NT2/D1 (cell line): ENCODE results near the gene TLE1.

Experiments used
- DNase-seq: peaks from one replicate; pipeline ENCODE4 v3.0.0-alpha.2; 2011; ENCODE audit warnings: low read depth, low spot score
- H3K27me3 ChIP-seq: 2 replicates; pipeline ENCODE4 v1.6.0; 2011; ENCODE audit warnings: mild to moderate bottlenecking; ENCODE audit not compliant: insufficient read length, insufficient read depth
- H3K36me3 ChIP-seq: 2 replicates; pipeline ENCODE4 v1.6.1; 2011; ENCODE audit warnings: mild to moderate bottlenecking, low read length, mixed read lengths; ENCODE audit not compliant: insufficient read depth, insufficient read length
- H3K4me1 ChIP-seq: 2 replicates; pipeline ENCODE4 v1.5.1; 2011; ENCODE audit not compliant: insufficient read depth, insufficient read length
- H3K4me3 ChIP-seq: 2 replicates; pipeline ENCODE4 v1.5.1; 2011; ENCODE audit warnings: low read depth; ENCODE audit not compliant: insufficient read length
- H3K9ac ChIP-seq: 2 replicates; pipeline ENCODE4 v1.6.0; 2011; ENCODE audit warnings: low read depth; ENCODE audit not compliant: insufficient read length
- H3K9me3 ChIP-seq: 2 replicates; pipeline ENCODE4 v1.5.1; 2011; ENCODE audit warnings: mild to moderate bottlenecking, low read length; ENCODE audit not compliant: insufficient read depth
- SUZ12 ChIP-seq: IDR thresholded peaks from 2 replicates; pipeline ENCODE4 v1.6.1; 2011; ENCODE audit not compliant: insufficient read length, insufficient read depth; ENCODE audit errors: extremely low read depth
- YY1 ChIP-seq: IDR thresholded peaks from 2 replicates; pipeline ENCODE4 v1.6.1; 2011; ENCODE audit not compliant: insufficient read length, insufficient read depth
- ZNF274 ChIP-seq: IDR thresholded peaks from 2 replicates; pipeline ENCODE4 v1.6.1; 2011; ENCODE audit warnings: mild to moderate bottlenecking, low read depth, low read length

TLE1 gene

GRCh38 chr9:81602887-81603680 lies 86.3 kb downstream of the TLE1 start:
- no peaks in the 10 kb centered on the region for H3K9me3 ChIP-seq
- no peak overlapping the region for H3K4me3 ChIP-seq
- no peaks in the 10 kb centered on the region for H3K27me3 ChIP-seq
- TF ChIP-seq SUZ12 (no peak), ZNF274 (no peak), YY1 (no peak)
- no peak for DNase-seq
- no peak overlapping the region for H3K9ac ChIP-seq
- peaks cover 45% of the 10 kb centered on the region for H3K36me3 ChIP-seq
- peaks cover 2% of the 10 kb centered on the region for H3K4me1 ChIP-seq

- Histone ChIP-seq H3K4me3 (no peak overlapping the region), H3K9me3 (no peaks in the 10 kb centered on the region), H3K36me3 (peaks cover 34% of the 10 kb centered on the region), H3K27me3 (no peaks in the 10 kb centered on the region), H3K4me1 (peaks cover 2% of the 10 kb centered on the region), H3K9ac (no peak overlapping the region)
- no peak for TF ChIP-seq ZNF274
- TF ChIP-seq SUZ12, result no peak
- no peak for TF ChIP-seq YY1
- DNase-seq, result no peak
These were observed 87.4 kb downstream of the TLE1 start for GRCh38 chr9:81601639-81602623.

DNA sequence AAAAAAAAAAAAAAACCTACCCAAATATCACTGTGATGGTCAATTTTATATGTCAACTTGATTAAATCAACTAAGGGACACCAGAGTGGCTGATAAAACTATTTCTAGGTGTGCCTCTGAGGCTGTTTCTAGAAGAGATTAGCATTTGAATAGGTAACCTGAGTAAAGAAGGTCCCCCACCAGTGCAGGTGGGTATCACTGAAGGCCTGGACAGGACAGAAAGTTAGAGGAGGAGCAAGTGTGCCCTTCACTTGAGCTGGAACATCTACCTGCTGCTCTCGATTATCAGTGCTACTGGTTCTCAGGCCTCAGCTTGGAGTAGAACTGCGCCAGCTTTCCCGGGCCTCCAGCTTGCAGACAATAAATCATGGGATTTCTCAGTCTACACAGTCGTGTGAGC lies 88.7 kb downstream of the TLE1 start:
- H3K9me3 ChIP-seq, result no peaks in the 10 kb centered on the region
- DNase-seq, result no peak
- no peak overlapping the region for H3K4me3 ChIP-seq
- no peak for TF ChIP-seq YY1
- no peak for TF ChIP-seq ZNF274
- no peak for TF ChIP-seq SUZ12
- H3K27me3 ChIP-seq, result no peaks in the 10 kb centered on the region
- peaks cover 2% of the 10 kb centered on the region for H3K4me1 ChIP-seq
- peaks cover 36% of the 10 kb centered on the region for H3K36me3 ChIP-seq
- H3K9ac ChIP-seq, result no peak overlapping the region

- H3K27me3 ChIP-seq, result no peaks in the 10 kb centered on the region
- H3K4me1 ChIP-seq, result peaks cover 2% of the 10 kb centered on the region
- H3K4me3 ChIP-seq, result no peak overlapping the region
- no peak for DNase-seq
- peaks cover 35% of the 10 kb centered on the region for H3K36me3 ChIP-seq
- H3K9me3 ChIP-seq, result no peaks in the 10 kb centered on the region
- H3K9ac ChIP-seq, result no peak overlapping the region
- TF ChIP-seq YY1 (no peak), ZNF274 (no peak), SUZ12 (no peak)
These were observed 89.5 kb downstream of the TLE1 start for GRCh38 chr9:81599837-81600236.

- H3K9me3 ChIP-seq, result no peaks in the 10 kb centered on the region
- H3K4me3 ChIP-seq, result no peak overlapping the region
- TF ChIP-seq ZNF274 (no peak), YY1 (no peak), SUZ12 (no peak)
- DNase-seq, result no peak
- no peaks in the 10 kb centered on the region for H3K4me1 ChIP-seq
- no peaks in the 10 kb centered on the region for H3K27me3 ChIP-seq
- peaks cover 27% of the 10 kb centered on the region for H3K36me3 ChIP-seq
- H3K9ac ChIP-seq, result no peak overlapping the region
These were observed 90.5 kb downstream of the TLE1 start for GRCh38 chr9:81598811-81599210.

DNA sequence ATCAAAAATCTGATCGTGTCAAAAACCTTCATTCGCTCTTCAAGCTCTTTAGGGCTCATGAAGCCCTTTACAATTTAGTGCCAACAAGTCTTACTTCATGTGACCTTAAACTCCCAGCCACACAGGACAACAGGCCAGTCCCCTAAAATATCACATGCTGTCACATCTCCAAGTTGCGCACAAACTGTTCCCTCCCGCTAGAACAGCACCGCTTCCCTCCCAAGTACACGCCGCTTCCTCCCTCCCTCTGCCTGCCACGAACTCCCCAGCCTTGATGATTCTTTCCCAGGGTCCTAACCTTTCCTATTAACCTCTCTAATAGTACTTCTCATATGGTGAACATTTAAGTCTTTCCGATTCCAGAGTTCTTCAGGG lies 91.2 kb downstream of the TLE1 start:
- Histone ChIP-seq H3K4me3 (no peak overlapping the region), H3K9me3 (no peaks in the 10 kb centered on the region), H3K27me3 (no peaks in the 10 kb centered on the region), H3K4me1 (no peaks in the 10 kb centered on the region), H3K9ac (no peak overlapping the region), H3K36me3 (peaks cover 26% of the 10 kb centered on the region)
- DNase-seq, result no peak
- TF ChIP-seq ZNF274 (no peak), SUZ12 (no peak), YY1 (no peak)
